Astrocyte (in vitro differentiated cells and primary cell): ENCODE measurements around the gene EIF4EBP2. TPM values are rescaled to one million over a fixed set of nuclear protein-coding genes. Genes with fewer than 3 reads are reported as not detected.
A peak's percentile ranks its signal among the peaks of the same experiment; 100 is the strongest.

ENCODE experiments used
- DNase-seq: peaks from one replicate; pipeline ENCODE4 v3.0.0-alpha.2; 2010; ENCODE audit warnings: low read depth
- FAIRE-seq: peaks from 2 replicates; lab custom pipeline; 2011; peaks lifted over from hg19 to GRCh38; lab: Jason Lieb, UNC
- H2AFZ ChIP-seq: 2 replicates; pipeline ENCODE4 v1.6.0; 2012; ENCODE audit warnings: low read depth, low read length, inconsistent platforms
- H3K27ac ChIP-seq: 2 replicates; pipeline ENCODE4 v1.5.1; 2011; ENCODE audit warnings: low read depth, low read length, inconsistent platforms
- H3K27me3 ChIP-seq: 2 replicates; pipeline ENCODE4 v1.6.0; 2011; ENCODE audit warnings: low read length, inconsistent platforms; ENCODE audit not compliant: insufficient read depth
- H3K36me3 ChIP-seq: 2 replicates; pipeline ENCODE4 v1.5.1; 2011; ENCODE audit warnings: low read length, inconsistent platforms; ENCODE audit not compliant: insufficient read depth
- H3K4me1 ChIP-seq: 2 replicates; pipeline ENCODE4 v1.5.1; 2011; ENCODE audit warnings: low read length, inconsistent platforms; ENCODE audit not compliant: insufficient read depth
- H3K4me2 ChIP-seq: 2 replicates; pipeline ENCODE4 v1.6.0; 2012; ENCODE audit warnings: low read length, inconsistent platforms
- H3K4me3 ChIP-seq: 2 replicates; pipeline ENCODE4 v1.5.1; 2011; ENCODE audit warnings: low read depth, mild to moderate bottlenecking, low read length, inconsistent platforms; ENCODE audit not compliant: insufficient read depth
- H3K79me2 ChIP-seq: 2 replicates; pipeline ENCODE4 v1.6.0; 2012; ENCODE audit warnings: mild to moderate bottlenecking, low read length, inconsistent platforms; ENCODE audit not compliant: insufficient read depth
- H3K9ac ChIP-seq: 2 replicates; pipeline ENCODE4 v1.6.0; 2012; ENCODE audit warnings: mild to moderate bottlenecking, low read length, inconsistent platforms
- H3K9me3 ChIP-seq: 2 replicates; pipeline ENCODE4 v1.5.1; 2012; ENCODE audit warnings: low read depth, mild to moderate bottlenecking, low read length, inconsistent platforms; ENCODE audit not compliant: insufficient read depth
- H4K20me1 ChIP-seq: 2 replicates; pipeline ENCODE4 v1.6.0; 2012; ENCODE audit warnings: low read length, inconsistent platforms; ENCODE audit not compliant: insufficient read depth
- H3K27ac Mint-ChIP-seq: one replicate; pipeline ENCODE4 v1.8.0; 2021; ENCODE audit warnings: mild to moderate bottlenecking, mixed read lengths; ENCODE audit not compliant: unreplicated experiment
- H3K27me3 Mint-ChIP-seq: one replicate; pipeline ENCODE4 v1.8.0; 2021; ENCODE audit warnings: low read depth, mixed read lengths; ENCODE audit not compliant: unreplicated experiment
- H3K36me3 Mint-ChIP-seq: one replicate; pipeline ENCODE4 v1.8.0; 2021; ENCODE audit warnings: low read depth, mixed read lengths; ENCODE audit not compliant: unreplicated experiment
- H3K4me1 Mint-ChIP-seq: one replicate; pipeline ENCODE4 v1.8.0; 2021; ENCODE audit warnings: low read depth, mixed read lengths; ENCODE audit not compliant: unreplicated experiment
- H3K4me3 Mint-ChIP-seq: one replicate; pipeline ENCODE4 v1.8.0; 2021; ENCODE audit warnings: mild to moderate bottlenecking, moderate library complexity, mixed read lengths; ENCODE audit not compliant: unreplicated experiment
- H3K9me3 Mint-ChIP-seq: one replicate; pipeline ENCODE4 v1.8.0; 2021; ENCODE audit warnings: mild to moderate bottlenecking, mixed read lengths; ENCODE audit not compliant: unreplicated experiment
- EZH2 ChIP-seq: IDR thresholded peaks from 2 replicates; pipeline ENCODE4 v1.6.1; 2012; ENCODE audit warnings: mild to moderate bottlenecking, low read length, inconsistent platforms; ENCODE audit not compliant: insufficient read depth
- total RNA-seq: library from RNA; stranded (reverse); gene quantifications from 2 replicates; pipeline ENCODE4 v1.2.1, GENCODE V29; 2021
- TF ChIP-seq, protein P1 (sequence below): IDR thresholded peaks from 2 replicates; pipeline ENCODE4 v1.5.1; 2011; ENCODE audit warnings: low read depth, mild to moderate bottlenecking, inconsistent platforms, low read length, moderate library complexity; ENCODE audit not compliant: insufficient read depth

The EIF4EBP2 gene
- total RNA-seq, 1 donor from 2014 or later, result 74.0 TPM

DNA sequence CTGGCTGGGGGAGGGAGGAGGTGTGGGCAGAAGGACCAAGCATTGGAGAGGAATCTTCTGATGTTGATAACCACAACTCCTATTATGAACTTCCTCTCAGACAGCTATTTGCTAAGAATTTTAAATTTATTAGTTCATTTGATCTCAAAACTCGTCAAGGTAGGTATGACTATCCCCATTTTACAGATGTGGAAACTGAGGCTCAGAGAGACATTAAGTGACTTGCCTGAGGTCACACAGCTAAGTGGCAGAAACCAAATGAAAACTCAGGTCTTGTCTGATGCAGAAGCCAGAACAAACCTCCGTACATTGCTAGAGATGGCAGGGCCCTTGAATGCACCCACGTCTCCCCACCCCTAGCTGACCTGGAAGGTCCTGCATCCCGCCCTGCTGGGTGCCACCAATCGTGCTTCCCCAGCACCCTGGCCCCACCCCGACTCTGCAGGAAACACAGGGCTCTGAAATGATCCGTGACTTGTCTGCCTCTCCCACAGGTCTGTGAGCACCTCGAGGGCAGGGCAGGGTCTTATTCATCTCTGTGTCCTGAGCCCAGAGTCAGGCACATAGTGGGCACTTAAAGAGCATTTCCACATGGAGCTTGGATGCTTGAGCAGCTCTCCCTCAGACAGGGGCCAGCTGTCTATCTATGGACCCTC, 69.0 kb downstream of the EIF4EBP2 start:
- H3K9me3 ChIP-seq, result no peaks in the 10 kb centered on the region
- FAIRE-seq (no peak), DNase-seq (no peak)
- no peak for TF ChIP-seq EZH2
- TF ChIP-seq, protein P1, sequence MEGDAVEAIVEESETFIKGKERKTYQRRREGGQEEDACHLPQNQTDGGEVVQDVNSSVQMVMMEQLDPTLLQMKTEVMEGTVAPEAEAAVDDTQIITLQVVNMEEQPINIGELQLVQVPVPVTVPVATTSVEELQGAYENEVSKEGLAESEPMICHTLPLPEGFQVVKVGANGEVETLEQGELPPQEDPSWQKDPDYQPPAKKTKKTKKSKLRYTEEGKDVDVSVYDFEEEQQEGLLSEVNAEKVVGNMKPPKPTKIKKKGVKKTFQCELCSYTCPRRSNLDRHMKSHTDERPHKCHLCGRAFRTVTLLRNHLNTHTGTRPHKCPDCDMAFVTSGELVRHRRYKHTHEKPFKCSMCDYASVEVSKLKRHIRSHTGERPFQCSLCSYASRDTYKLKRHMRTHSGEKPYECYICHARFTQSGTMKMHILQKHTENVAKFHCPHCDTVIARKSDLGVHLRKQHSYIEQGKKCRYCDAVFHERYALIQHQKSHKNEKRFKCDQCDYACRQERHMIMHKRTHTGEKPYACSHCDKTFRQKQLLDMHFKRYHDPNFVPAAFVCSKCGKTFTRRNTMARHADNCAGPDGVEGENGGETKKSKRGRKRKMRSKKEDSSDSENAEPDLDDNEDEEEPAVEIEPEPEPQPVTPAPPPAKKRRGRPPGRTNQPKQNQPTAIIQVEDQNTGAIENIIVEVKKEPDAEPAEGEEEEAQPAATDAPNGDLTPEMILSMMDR, result no peak
- H3K27ac ChIP-seq, result no peak overlapping the region
- H3K9me3 Mint-ChIP-seq, result no peaks in the 10 kb centered on the region
- H3K4me1 ChIP-seq, result peaks cover 5% of the 10 kb centered on the region
- H3K79me2 ChIP-seq, result no peaks in the 10 kb centered on the region
- H3K36me3 ChIP-seq, result no peaks in the 10 kb centered on the region
- no peak overlapping the region for H3K27ac Mint-ChIP-seq
- no peak overlapping the region for H3K9ac ChIP-seq
- no peaks in the 10 kb centered on the region for H4K20me1 ChIP-seq
- peaks cover 9% of the 10 kb centered on the region for H3K4me1 Mint-ChIP-seq
- no peak overlapping the region for H3K4me2 ChIP-seq
- H3K27me3 ChIP-seq, result peaks cover 12% of the 10 kb centered on the region
- no peak overlapping the region for H3K4me3 Mint-ChIP-seq
- no peak overlapping the region for H3K4me3 ChIP-seq
- peaks cover 2% of the 10 kb centered on the region for H3K36me3 Mint-ChIP-seq
- H2AFZ ChIP-seq, result no peak overlapping the region
- H3K27me3 Mint-ChIP-seq, result peaks cover 59% of the 10 kb centered on the region

DNA sequence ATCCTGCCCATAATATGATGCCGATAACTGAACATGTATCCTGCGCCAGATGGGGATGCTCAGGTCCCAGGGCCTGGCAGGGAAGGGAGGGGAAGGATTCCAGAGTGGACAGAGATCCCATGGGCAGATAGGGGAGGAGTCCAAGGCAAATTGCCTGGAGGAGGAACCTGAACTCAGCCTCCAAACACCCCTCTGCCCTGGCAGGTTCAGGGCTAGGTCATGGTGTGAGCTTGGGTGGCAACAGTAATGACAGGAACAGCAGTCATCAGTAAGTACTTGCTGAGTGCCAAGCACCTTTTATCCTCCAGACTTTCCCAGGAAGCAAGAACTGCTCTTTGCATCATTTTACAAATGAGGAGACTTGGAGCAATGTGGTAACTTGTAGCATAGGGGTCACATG, 70.8 kb downstream of the EIF4EBP2 start:
- Mint-ChIP-seq H3K4me1 (peaks cover 9% of the 10 kb centered on the region), H3K36me3 (peaks cover 2% of the 10 kb centered on the region), H3K9me3 (no peaks in the 10 kb centered on the region), H3K4me3 (peak overlapping the region; percentile 57), H3K27me3 (peaks cover 51% of the 10 kb centered on the region), H3K27ac (no peak overlapping the region)
- no peak for FAIRE-seq
- no peak for TF ChIP-seq EZH2
- TF ChIP-seq, protein P1, result no peak
- H3K36me3 ChIP-seq, result no peaks in the 10 kb centered on the region
- H3K9me3 ChIP-seq, result no peaks in the 10 kb centered on the region
- DNase-seq, result no peak
- H3K9ac ChIP-seq, result no peak overlapping the region
- H3K27ac ChIP-seq, result no peak overlapping the region
- H2AFZ ChIP-seq, result no peak overlapping the region
- no peak overlapping the region for H3K4me2 ChIP-seq
- H3K27me3 ChIP-seq, result peaks cover 7% of the 10 kb centered on the region
- H3K4me1 ChIP-seq, result peaks cover 15% of the 10 kb centered on the region
- H3K79me2 ChIP-seq, result no peaks in the 10 kb centered on the region
- H4K20me1 ChIP-seq, result peaks cover 1% of the 10 kb centered on the region
- H3K4me3 ChIP-seq, result no peak overlapping the region

DNA sequence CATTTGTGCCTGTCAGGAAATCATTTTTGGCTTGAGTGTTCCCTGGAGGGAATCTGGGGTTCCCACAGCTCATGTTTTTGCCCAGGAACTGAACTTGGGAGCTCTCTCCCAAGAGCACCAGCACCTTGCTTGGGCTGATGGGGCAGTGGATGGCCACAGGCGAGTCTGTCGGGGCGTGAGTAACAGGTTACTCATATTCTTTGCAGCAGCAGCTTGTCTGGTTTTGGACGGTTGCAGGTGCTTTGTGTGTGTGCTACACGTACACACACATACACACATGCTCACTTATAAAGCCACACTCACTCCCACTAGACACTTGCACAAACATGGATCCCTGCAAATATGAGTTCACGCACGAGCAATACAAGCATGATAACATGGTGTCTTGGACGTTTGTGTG, 71.7 kb downstream of the EIF4EBP2 start:
- no peaks in the 10 kb centered on the region for H3K9me3 Mint-ChIP-seq
- Histone ChIP-seq H3K79me2 (no peaks in the 10 kb centered on the region), H3K4me1 (peaks cover 15% of the 10 kb centered on the region), H3K9ac (no peak overlapping the region), H4K20me1 (peaks cover 7% of the 10 kb centered on the region), H3K27ac (no peak overlapping the region), H3K36me3 (no peaks in the 10 kb centered on the region), H3K9me3 (no peaks in the 10 kb centered on the region), H3K4me3 (no peak overlapping the region), H3K4me2 (no peak overlapping the region), H2AFZ (no peak overlapping the region), H3K27me3 (peaks cover 8% of the 10 kb centered on the region)
- peak; percentile 59 for DNase-seq
- no peak overlapping the region for H3K4me3 Mint-ChIP-seq
- no peak for FAIRE-seq
- H3K36me3 Mint-ChIP-seq, result peaks cover 2% of the 10 kb centered on the region
- H3K27ac Mint-ChIP-seq, result no peak overlapping the region
- peaks cover 9% of the 10 kb centered on the region for H3K4me1 Mint-ChIP-seq
- H3K27me3 Mint-ChIP-seq, result peaks cover 56% of the 10 kb centered on the region
- TF ChIP-seq, protein P1, result no peak
- no peak for TF ChIP-seq EZH2
